ENCODE measurements around the gene TRAPPC5.

The TRAPPC5 gene

GRCh38 chr19:7737215-7737614 is 56.6 kb downstream of the TRAPPC5 start:
- DNase-seq (ENCODE audit: low read depth): no peak
- no peak overlapping the region for H3K4me3 ChIP-seq (replicated peaks; ENCODE audit: low read depth, low read length)
- no peak for TF ChIP-seq CTCF (IDR thresholded peaks at IDR 0.05; ENCODE audit: low read length, missing control alignments)

All from fibroblast of pulmonary artery (primary cell).